ENCODE results near the gene HIRA. TPM values are rescaled to one million over a fixed set of nuclear protein-coding genes. Genes with fewer than 3 reads are reported as not detected.
"Not testable (repeated sequence)": the region's sequence is repeated elsewhere in the genome, so short reads cannot be mapped to it uniquely, and the experiment has no call there.

The HIRA gene
- total RNA-seq, 1 experiment from 2014 or later = 25.2 TPM

- H3K9me3 ChIP-seq (replicated peaks) = peaks cover 12% of the 10 kb centered on the region
- H3K4me1 ChIP-seq, H3K27ac ChIP-seq, DNase-seq, H3K27me3 ChIP-seq, H3K4me3 ChIP-seq, H3K36me3 ChIP-seq: not testable (repeated sequence)
These were observed 111.4 kb downstream of the HIRA start for GRCh38 chr22:19320136-19320535.

- H3K4me3 ChIP-seq = no peak overlapping the region
- H3K9me3 ChIP-seq (replicated peaks) = peaks cover 12% of the 10 kb centered on the region
- no peak for DNase-seq
- no peaks in the 10 kb centered on the region for H3K27me3 ChIP-seq
- H3K4me1 ChIP-seq = no peaks in the 10 kb centered on the region
- no peak overlapping the region for H3K27ac ChIP-seq
- no peaks in the 10 kb centered on the region for H3K36me3 ChIP-seq
These were observed 112.3 kb downstream of the HIRA start for GRCh38 chr22:19319281-19319680.

- Histone ChIP-seq H3K4me1 (no peaks in the 10 kb centered on the region), H3K9me3 (replicated peaks) (peaks cover 12% of the 10 kb centered on the region), H3K4me3 (no peak overlapping the region), H3K36me3 (no peaks in the 10 kb centered on the region), H3K27me3 (no peaks in the 10 kb centered on the region), H3K27ac (no peak overlapping the region)
- no peak for DNase-seq
These were observed 113.7 kb downstream of the HIRA start for GRCh38 chr22:19317865-19318264.

- H3K9me3 ChIP-seq (replicated peaks) = no peaks in the 10 kb centered on the region; the same call in 1 of the 2 replicates
- H3K4me1 ChIP-seq = no peaks in the 10 kb centered on the region
- H3K4me3 ChIP-seq = no peak overlapping the region
- H3K27me3 ChIP-seq = no peaks in the 10 kb centered on the region
- no peak for DNase-seq
- H3K27ac ChIP-seq = no peak overlapping the region
- H3K36me3 ChIP-seq = no peaks in the 10 kb centered on the region
These were observed 123.7 kb downstream of the HIRA start for GRCh38 chr22:19307872-19308271.

GRCh38 chr22:19306535-19306934 lies 125.0 kb downstream of the HIRA start:
- not testable (repeated sequence) for H3K36me3 ChIP-seq; H3K9me3 ChIP-seq (replicated peaks); H3K27me3 ChIP-seq; DNase-seq; H3K27ac ChIP-seq; H3K4me1 ChIP-seq; H3K4me3 ChIP-seq

- H3K4me1 ChIP-seq = no peaks in the 10 kb centered on the region
- no peak overlapping the region for H3K27ac ChIP-seq
- H3K4me3 ChIP-seq = no peak overlapping the region
- H3K36me3 ChIP-seq = no peaks in the 10 kb centered on the region
- DNase-seq = no peak
- no peaks in the 10 kb centered on the region for H3K27me3 ChIP-seq
- no peaks in the 10 kb centered on the region; the same call in 1 of the 2 replicates for H3K9me3 ChIP-seq (replicated peaks)
These were observed 127.0 kb downstream of the HIRA start for GRCh38 chr22:19304547-19304946.

GRCh38 chr22:19303785-19304184 lies 127.7 kb downstream of the HIRA start:
- Histone ChIP-seq H3K9me3 (replicated peaks) (no peaks in the 10 kb centered on the region; the same call in 1 of the 2 replicates), H3K27ac (no peak overlapping the region), H3K27me3 (no peaks in the 10 kb centered on the region), H3K36me3 (no peaks in the 10 kb centered on the region), H3K4me1 (no peaks in the 10 kb centered on the region), H3K4me3 (no peak overlapping the region)
- no peak for DNase-seq

GRCh38 chr22:19295733-19296132 lies 135.8 kb downstream of the HIRA start:
- Histone ChIP-seq H3K27ac (no peak overlapping the region), H3K4me1 (peaks cover 12% of the 10 kb centered on the region; the same call in 1 of the 2 replicates), H3K4me3 (no peak overlapping the region), H3K36me3 (no peaks in the 10 kb centered on the region), H3K27me3 (no peaks in the 10 kb centered on the region), H3K9me3 (replicated peaks) (no peaks in the 10 kb centered on the region)
- no peak for DNase-seq

- H3K9me3 ChIP-seq (replicated peaks) = no peaks in the 10 kb centered on the region
- no peak overlapping the region for H3K27ac ChIP-seq
- peaks cover 35% of the 10 kb centered on the region for H3K4me1 ChIP-seq
- no peaks in the 10 kb centered on the region for H3K27me3 ChIP-seq
- no peaks in the 10 kb centered on the region for H3K36me3 ChIP-seq
- peak overlapping the region; percentile 98 for H3K4me3 ChIP-seq
- DNase-seq = no peak
These were observed 138.9 kb downstream of the HIRA start for GRCh38 chr22:19292458-19293230.

- Histone ChIP-seq H3K36me3 (no peaks in the 10 kb centered on the region), H3K9me3 (replicated peaks) (no peaks in the 10 kb centered on the region), H3K27me3 (no peaks in the 10 kb centered on the region), H3K4me3 (peak within 1 kb of the TSS; percentile 98), H3K27ac (peak within 1 kb of the TSS; percentile 50; the same call in 1 of the 2 replicates), H3K4me1 (peaks cover 43% of the 10 kb centered on the region)
- DNase-seq = peak; percentile 84
These were observed 139.7 kb downstream of the HIRA start, which contains the start of gene CLTCL1 for GRCh38 chr22:19291580-19292457. Gene CLTCL1 (minus strand): TSS chr22:19291719. CDS start chr22:19291641, 78 bp downstream.

- Histone ChIP-seq H3K27me3 (no peaks in the 10 kb centered on the region), H3K36me3 (no peaks in the 10 kb centered on the region), H3K4me3 (peak overlapping the region; percentile 98), H3K27ac (peak overlapping the region; percentile 22; the same call in 1 of the 2 replicates), H3K9me3 (replicated peaks) (no peaks in the 10 kb centered on the region), H3K4me1 (peaks cover 49% of the 10 kb centered on the region)
- DNase-seq = peak; percentile 61 to 64
These were observed 140.3 kb downstream of the HIRA start for GRCh38 chr22:19291218-19291579.

- no peaks in the 10 kb centered on the region for H3K9me3 ChIP-seq (replicated peaks)
- H3K27ac ChIP-seq = peak overlapping the region; percentile 22; the same call in 1 of the 2 replicates
- H3K4me1 ChIP-seq = peaks cover 51% of the 10 kb centered on the region
- DNase-seq = peak; percentile 27 to 46
- no peaks in the 10 kb centered on the region for H3K27me3 ChIP-seq
- H3K4me3 ChIP-seq = peak overlapping the region; percentile 98
- no peaks in the 10 kb centered on the region for H3K36me3 ChIP-seq
These were observed 140.9 kb downstream of the HIRA start for GRCh38 chr22:19290400-19291217.

GRCh38 chr22:19289475-19290161 lies 141.9 kb downstream of the HIRA start:
- Histone ChIP-seq H3K36me3 (no peaks in the 10 kb centered on the region), H3K4me3 (no peak overlapping the region; the same call in 1 of the 2 replicates), H3K27me3 (no peaks in the 10 kb centered on the region), H3K9me3 (replicated peaks) (no peaks in the 10 kb centered on the region), H3K27ac (0 out of 2 replicates have a peak overlapping the region, but pooled peaks have one; percentile 11), H3K4me1 (peaks cover 51% of the 10 kb centered on the region)
- DNase-seq = peak; percentile 51 to 52

GRCh38 chr22:19287889-19288288 lies 143.6 kb downstream of the HIRA start:
- H3K4me3 ChIP-seq = no peak overlapping the region
- peaks cover 47% of the 10 kb centered on the region for H3K4me1 ChIP-seq
- H3K27me3 ChIP-seq = no peaks in the 10 kb centered on the region
- peak overlapping the region; percentile 84 for H3K27ac ChIP-seq
- no peaks in the 10 kb centered on the region for H3K36me3 ChIP-seq
- no peaks in the 10 kb centered on the region for H3K9me3 ChIP-seq (replicated peaks)
- peak; percentile 52 to 57 for DNase-seq

All from SJCRH30 (cell line).